ENCODE measurements around the gene PRSS50. TPM values are rescaled to one million over a fixed set of nuclear protein-coding genes. Genes with fewer than 3 reads are reported as not detected.

The PRSS50 gene
- total and polyA plus RNA-seq, 2 donors (not counting 3 experiments of a cell fraction or from before 2014, with no cell fraction given) = not detected

DNA sequence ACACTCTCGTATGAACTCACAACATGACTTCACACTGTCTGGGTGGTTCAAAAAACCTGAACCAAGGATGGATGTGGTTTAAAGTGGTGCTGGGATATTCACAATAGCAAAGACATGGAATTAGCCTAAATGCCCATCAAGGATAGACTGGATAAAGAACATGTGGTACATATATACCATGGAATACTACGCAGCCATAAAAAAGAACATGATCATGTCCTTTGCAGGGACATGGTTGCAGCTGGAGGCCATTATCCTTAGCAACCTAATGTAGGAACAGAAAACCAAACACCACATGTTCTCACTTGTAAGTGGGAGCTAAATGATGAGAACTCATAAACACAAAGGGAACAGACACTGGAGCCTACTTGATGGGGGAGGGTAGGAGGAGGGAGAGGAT, 3.3 kb upstream of the PRSS50 start:
- H4K20me1 ChIP-seq (replicated peaks; ENCODE audit: control insufficient read depth, extremely low read depth, insufficient read depth, low read length) = no peaks in the 10 kb centered on the region
- no peak overlapping the region for H3K4me2 ChIP-seq (ENCODE audit: insufficient read depth, low read length)
- no TSS peak for BruUV-seq (replicated peaks)
- H3K4me1 ChIP-seq (ENCODE audit: control insufficient read depth, extremely low read depth, insufficient read depth, low read length) = no peaks in the 10 kb centered on the region
- no peak for FAIRE-seq
- no peak overlapping the region for H3K27ac ChIP-seq (ENCODE audit: insufficient read depth, low read depth, low read length)
- dilution Hi-C loops (cut with MboI; ENCODE audit: extremely low pct_ligation_motif_present, low sequenced_read_pairs) = no loop called here
- H3K79me2 ChIP-seq (ENCODE audit: control insufficient read depth, insufficient read depth, low read length) = no peaks in the 10 kb centered on the region
- H3K27me3 ChIP-seq (ENCODE audit: control insufficient read depth in 2 of 2, insufficient read depth in 2 of 2, low read length in 2 of 2) = peaks cover 2 to 4% of the 10 kb centered on the region in 2 experiments
- CTCF ChIA-PET = interaction anchor here (1.3 to 1.4 kb wide), 2 partner anchors 13 to 125 kb away, joined by 4 to 6 read pairs; no protein-coding TSS in a partner anchor
- no peaks in the 10 kb centered on the region for H3K9me3 ChIP-seq (replicated peaks; ENCODE audit: control insufficient read depth, insufficient read depth, low read length)
- H2AFZ ChIP-seq (ENCODE audit: low read depth, low read length) = no peak overlapping the region
- no peaks in the 10 kb centered on the region for H3K9me1 ChIP-seq (replicated peaks; ENCODE audit: control insufficient read depth, extremely low read depth, insufficient read depth, low read length)
- no peak for DNase-seq (ENCODE audit: low read depth, low spot score)
- H3K9ac ChIP-seq (replicated peaks; ENCODE audit: extremely low read depth, insufficient read depth, low read length) = no peak overlapping the region
- intact Hi-C loops (cut with micrococcal nuclease) = no loop called here
- no peaks in the 10 kb centered on the region for H3K36me3 ChIP-seq (ENCODE audit: control insufficient read depth in 2 of 2, extremely low read depth in 1 of 2, insufficient read depth in 2 of 2, low read length in 2 of 2)
- H3K4me3 ChIP-seq (replicated peaks in 1 of 3; ENCODE audit: insufficient read depth in 1 of 3, low read depth in 1 of 3, low read length in 3 of 3) = no peak overlapping the region
- TF ChIP-seq FOS (IDR thresholded peaks at IDR 0.05; ENCODE audit: borderline replicate concordance, insufficient read depth, low read length) = no peak
- TF ChIP-seq POLR2A (IDR thresholded peaks at IDR 0.05; ENCODE audit: low read depth, low read length) = no peak
- no peak for TF ChIP-seq GATA2 (IDR thresholded peaks at IDR 0.05; ENCODE audit: insufficient read depth, insufficient read length, low read depth, low read length)
- TF ChIP-seq POLR2AphosphoS5 (IDR thresholded peaks at IDR 0.05; ENCODE audit: insufficient read depth, low read depth, low read length) = no peak
- no peak for TF ChIP-seq EZH2 (IDR thresholded peaks at IDR 0.05; ENCODE audit: borderline replicate concordance, low read depth, low read length, severe bottlenecking)
- TF ChIP-seq MYC (IDR thresholded peaks at IDR 0.05; ENCODE audit: low read depth, low read length) = no peak
- TF ChIP-seq, protein P1, sequence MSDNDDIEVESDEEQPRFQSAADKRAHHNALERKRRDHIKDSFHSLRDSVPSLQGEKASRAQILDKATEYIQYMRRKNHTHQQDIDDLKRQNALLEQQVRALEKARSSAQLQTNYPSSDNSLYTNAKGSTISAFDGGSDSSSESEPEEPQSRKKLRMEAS (IDR thresholded peaks at IDR 0.05; ENCODE audit: insufficient read depth, insufficient read length) = no peak
- TF ChIP-seq JUN (IDR thresholded peaks at IDR 0.05; ENCODE audit: borderline replicate concordance, insufficient read depth, insufficient read length, low read depth) = no peak
- TF ChIP-seq, protein P2, sequence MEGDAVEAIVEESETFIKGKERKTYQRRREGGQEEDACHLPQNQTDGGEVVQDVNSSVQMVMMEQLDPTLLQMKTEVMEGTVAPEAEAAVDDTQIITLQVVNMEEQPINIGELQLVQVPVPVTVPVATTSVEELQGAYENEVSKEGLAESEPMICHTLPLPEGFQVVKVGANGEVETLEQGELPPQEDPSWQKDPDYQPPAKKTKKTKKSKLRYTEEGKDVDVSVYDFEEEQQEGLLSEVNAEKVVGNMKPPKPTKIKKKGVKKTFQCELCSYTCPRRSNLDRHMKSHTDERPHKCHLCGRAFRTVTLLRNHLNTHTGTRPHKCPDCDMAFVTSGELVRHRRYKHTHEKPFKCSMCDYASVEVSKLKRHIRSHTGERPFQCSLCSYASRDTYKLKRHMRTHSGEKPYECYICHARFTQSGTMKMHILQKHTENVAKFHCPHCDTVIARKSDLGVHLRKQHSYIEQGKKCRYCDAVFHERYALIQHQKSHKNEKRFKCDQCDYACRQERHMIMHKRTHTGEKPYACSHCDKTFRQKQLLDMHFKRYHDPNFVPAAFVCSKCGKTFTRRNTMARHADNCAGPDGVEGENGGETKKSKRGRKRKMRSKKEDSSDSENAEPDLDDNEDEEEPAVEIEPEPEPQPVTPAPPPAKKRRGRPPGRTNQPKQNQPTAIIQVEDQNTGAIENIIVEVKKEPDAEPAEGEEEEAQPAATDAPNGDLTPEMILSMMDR (IDR thresholded peaks at IDR 0.05; ENCODE audit: extremely low read depth in 1 of 2, insufficient read depth in 1 of 2, low read depth in 1 of 2, low read length in 2 of 2) = no peak
- POLR2A ChIA-PET = no interaction called here

Measured in endothelial cell of umbilical vein (primary cell).